HG02870 (cell line): ENCODE data around the gene LAIR1.
"Not testable (repeated sequence)": the region's sequence is repeated elsewhere in the genome, so short reads cannot be mapped to it uniquely, and the experiment has no call there.

Experiments used
- ATAC-seq: cut with Tn5 transposase; IDR thresholded peaks from one replicate; pipeline ENCODE4 v1.9.1; 2021; ENCODE audit warnings: mild to moderate bottlenecking, moderate library complexity; ENCODE audit not compliant: unreplicated experiment

LAIR1 gene

GRCh38 chr19:54343868-54344267, 20.9 kb downstream of the LAIR1 start:
- ATAC-seq: no peak

DNA sequence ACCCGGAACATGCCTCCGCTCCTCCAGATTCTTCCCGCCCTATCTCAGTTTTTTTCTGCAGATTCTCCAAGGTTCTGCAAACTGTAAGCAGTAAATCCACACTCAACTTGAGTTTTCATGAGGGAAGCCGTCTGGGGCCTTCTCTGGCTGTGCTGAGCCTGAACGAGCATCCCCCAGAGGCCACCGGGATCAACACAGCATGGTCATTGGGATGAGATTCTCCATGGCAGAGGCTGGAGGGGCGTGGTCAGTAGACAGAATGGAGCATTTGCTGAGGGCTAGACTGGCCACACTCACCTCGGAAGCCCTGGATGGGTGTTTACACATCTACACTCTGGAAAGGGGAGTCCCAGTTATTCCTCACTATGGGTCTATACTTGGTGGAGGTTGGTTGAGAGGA, 23.4 kb downstream of the LAIR1 start:
- no peak for ATAC-seq

GRCh38 chr19:54339646-54340358, 24.9 kb downstream of the LAIR1 start:
- no peak for ATAC-seq

GRCh38 chr19:54338521-54338920, 26.2 kb downstream of the LAIR1 start:
- ATAC-seq: no peak

GRCh38 chr19:54337858-54338230, 26.9 kb downstream of the LAIR1 start:
- ATAC-seq: no peak

DNA sequence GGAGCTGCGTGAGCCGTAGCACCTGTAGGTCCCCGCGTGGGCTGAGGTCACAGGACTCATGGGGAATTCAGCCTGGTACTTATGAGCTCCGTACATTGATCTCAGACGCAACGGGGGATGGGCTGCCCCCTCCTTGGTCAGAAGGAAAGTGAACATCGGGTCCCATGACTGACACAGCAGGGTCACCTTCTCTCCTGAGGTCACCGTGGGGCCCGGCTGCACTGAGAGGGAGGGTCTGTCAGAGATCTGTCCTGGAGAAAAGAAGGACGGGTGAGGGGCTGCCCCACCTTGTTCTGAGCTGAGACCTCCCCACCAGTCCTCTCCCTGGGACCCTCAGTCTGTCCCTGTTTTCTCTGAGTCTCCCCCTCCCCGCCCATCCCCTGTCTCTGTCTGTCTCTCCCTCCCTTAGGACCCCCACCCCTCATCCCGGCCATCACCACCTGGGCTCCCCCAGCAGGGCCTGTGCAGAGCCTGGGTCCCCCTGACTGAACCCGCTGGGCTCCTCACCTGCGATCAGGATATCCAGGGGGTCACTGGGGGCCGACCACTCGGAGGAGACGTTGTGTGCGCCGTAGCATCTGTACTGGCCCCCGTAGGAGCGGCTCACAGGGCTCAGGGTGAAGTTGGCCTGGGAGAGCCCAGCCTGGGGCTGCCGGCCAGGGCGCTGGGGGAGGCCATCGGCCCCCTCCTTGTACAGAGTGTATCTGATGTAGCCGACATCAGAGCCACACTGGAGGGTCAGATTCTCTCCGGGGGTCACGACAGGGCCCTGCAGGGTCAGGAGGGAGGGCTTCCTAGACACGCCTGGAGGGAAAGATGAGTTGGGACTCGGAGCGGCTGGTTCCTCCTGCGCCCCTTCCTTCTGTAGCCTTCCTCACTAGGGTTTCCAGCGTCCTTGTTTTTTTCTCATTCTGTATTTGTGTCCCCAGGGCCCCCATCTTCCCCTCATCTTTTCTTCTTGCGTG, 27.6 kb downstream of the LAIR1 start:
- ATAC-seq: no peak

DNA sequence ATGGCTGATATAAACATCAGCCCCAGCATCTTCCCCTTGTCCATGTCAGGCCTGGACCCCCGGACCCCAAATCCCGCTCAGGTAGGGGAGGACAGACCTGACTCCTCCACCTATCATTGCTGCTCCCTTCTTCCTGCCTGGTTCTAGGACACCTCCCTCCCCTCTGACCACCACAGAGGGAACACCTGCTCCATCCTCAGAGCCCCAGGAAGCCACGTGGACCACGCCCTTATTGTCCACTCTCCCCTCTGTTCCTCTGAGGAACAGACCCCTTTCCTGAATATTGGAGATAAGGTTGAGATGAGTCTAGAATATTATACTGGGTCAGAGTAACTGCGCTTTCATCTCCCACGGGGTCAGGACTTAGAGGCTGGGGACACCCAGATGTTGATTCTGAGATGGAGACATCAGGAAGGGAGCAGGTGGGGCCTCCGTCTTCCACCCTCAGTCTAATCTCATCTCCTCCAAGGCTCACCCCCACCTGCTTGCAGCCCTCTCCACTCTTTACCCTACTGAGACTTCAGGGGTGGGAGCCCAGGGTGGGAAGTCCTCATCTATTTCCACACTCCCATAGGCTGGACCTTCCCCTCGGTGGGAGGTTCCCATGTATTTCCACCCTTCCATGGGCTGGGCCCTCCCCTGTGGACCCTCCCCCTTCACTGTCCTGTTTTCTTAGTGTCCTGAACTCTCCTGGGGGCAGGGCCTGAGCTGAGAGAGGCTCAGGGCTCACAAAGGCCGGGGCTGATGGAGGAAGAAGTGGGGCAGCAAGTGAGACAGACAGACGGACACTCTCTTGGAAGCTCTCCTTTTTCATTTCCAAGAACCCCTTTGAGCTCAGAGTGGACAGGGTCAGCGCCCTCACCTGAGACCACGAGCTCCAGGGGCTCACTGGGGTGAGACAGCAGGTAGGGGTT, 28.5 kb downstream of the LAIR1 start:
- no peak for ATAC-seq

DNA sequence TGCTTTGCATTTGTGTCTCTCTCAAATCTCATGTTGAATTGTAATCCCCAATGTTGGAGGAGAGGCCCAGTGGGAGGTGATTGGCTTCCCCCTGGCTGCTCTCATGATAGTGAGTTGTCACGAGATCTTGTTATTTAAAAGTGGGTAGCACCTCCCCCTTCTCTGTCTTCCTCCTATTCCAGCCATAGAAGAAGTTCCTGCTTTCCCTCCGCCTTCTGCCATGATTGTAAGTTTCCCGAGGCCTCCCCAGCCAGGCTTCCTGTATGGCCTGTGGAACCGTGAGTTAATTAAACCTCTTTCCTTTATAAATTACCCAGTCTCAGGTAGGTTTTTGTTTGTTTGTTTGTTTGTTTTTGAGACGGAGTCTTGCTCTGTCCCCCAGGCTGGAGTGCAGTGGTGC, 29.6 kb downstream of the LAIR1 start:
- no peak for ATAC-seq

GRCh38 chr19:54333586-54334298, 31.0 kb downstream of the LAIR1 start:
- ATAC-seq: no peak

DNA sequence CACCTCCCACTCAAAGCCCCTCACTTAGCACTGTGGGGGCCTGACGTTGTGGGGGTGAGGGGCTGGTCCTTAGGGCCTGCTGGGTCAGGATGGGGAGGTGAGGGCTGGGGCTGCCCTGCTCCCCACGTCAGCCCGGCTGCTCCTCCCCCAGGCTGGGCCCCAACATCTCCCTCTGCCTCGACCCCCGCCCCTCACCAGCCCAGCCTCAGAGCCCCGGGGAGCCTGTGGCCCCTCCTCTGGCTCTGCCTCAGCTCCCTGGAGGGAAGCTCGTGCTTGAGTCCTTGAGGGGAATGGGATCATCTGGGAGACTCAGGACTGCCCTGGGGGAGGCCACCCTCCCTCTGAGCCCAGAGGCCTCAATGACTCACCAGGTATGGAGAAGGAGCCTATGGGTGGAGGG, 32.6 kb downstream of the LAIR1 start:
- ATAC-seq: no peak

- ATAC-seq: no peak
Measured at GRCh38 chr19:54331626-54332025, 33.1 kb downstream of the LAIR1 start.

DNA sequence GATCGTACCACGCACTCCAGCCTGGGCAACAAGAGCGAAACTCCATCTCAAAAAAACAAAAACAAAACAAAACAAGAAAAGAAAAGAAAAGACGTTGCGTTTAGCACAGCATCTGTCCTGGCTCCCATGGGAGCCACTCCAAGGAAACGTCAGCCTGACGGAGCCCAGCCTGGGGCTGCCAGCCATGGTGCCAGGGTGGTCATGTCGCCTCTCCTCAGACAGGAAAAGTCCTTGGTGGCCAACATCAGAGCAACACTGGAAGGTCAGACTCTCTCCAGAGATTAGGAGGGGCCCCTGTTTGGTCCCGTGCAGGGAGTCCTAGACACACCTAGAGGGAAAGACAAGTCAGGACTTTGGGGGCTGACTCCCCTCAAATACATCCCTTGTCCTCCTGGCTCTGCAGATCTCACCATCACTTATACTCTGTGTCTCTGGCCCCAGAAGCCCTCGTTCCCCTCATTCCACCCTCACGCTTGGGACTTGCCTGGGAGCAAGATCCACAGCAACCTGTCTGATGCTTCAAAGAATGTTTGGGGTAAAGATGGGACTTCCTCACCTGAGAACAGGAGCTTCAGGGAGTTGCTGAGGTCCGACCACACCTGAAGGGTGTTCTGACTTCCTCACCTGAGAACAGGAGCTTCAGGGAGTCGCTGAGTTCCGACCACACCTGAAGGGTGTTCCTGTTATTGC, 35.1 kb downstream of the LAIR1 start:
- ATAC-seq: no peak

DNA sequence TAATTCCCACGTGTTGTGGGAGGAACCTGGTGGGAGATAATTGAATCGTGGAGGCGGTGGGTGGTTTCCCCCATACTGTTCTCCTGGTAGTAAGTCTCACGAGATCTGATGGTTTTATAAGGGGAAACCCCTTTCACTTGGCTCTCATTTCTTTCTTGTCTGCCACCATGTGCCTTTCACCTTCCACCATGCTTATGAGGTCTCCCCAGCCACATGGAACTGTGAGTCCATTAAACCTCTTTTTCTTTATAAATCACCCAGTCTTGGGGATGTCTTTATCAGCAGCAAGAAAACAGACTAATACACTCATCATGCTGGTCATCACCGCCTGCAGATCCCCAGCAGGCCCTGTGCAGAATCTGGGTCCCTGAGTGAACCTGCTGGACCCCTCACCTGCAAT, 36.0 kb downstream of the LAIR1 start:
- ATAC-seq: not testable (repeated sequence)

DNA sequence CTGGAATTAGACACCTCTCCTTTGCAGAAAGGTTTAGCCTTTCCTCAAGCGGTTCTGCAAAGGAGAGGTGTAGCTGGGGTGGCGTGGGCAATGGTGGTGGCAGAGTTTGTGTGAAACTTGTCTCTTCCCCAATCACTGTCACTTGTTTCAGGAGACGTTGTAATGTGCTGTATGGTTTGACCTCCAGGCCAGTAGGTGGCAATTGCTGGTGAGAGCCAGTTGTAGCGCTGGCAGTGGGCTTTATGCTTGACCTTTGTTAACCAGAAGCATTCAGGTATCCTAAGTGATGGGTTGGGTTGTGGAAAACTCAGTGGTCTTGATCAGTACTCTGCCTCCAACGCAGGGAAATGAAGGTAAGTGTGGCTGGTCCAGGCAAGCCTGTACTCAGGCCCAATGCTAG, 39.1 kb downstream of the LAIR1 start:
- ATAC-seq: no peak

DNA sequence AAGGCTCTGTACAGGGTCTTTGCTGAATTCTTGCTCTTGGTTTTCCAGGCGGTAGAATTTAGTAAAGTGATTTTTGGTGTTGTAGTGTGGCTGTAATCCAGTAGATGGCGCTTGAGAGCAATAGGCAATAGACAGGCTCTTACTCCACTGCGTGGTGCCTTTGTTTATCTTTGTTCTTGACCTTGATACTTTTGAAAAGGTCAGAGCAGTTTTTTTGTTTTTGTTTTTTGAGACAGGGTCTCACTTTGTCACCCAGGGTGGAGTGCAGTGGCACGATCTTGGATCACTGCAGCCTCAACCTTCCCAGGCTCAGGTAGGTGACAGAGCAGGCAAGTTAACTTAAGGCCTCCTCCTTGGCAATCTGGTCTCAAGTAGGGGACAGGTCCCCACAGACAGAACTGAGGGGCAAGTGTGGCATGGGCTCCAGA, 39.5 kb downstream of the LAIR1 start:
- ATAC-seq: no peak

- ATAC-seq: no peak
Measured at GRCh38 chr19:54324071-54324470, 40.7 kb downstream of the LAIR1 start.

DNA sequence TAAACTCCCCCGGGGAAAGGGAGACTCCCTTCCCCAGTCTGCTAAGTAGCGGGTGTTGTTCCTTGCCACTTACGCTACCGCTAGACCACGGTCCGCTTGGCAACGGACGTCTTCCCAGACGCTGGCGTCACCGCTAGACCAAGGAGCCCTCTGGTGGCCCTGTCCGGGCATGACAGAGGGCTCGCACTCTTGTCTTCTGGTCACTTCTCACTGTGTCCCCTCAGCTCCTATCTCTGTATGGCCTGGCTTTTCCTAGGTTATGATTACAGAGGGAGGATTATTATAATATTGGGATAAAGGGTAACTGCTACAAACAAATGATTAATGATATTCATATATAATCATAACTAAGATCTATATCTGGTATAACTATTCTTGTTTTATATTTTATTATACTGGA, 41.8 kb downstream of the LAIR1 start:
- not testable (repeated sequence) for ATAC-seq

DNA sequence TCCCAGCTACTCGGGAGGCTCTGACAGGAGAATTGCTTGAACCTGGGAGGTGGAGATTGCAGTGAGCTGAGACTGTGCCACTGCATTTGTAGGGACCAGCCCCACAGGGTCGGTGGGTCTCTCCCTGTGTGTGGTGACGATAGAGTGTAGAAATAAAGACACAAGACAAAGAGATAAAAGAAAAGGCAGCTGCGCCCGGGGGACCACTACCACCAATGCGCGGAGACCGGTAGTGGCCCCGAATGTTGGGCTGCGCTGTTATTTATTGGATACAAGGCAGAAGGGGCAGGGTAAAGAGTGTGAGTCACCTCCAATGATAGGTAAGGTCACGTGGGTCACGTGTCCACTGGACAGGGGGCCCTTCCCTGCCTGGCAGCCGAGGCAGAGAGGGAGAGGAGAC, 42.4 kb downstream of the LAIR1 start:
- not testable (repeated sequence) for ATAC-seq

DNA sequence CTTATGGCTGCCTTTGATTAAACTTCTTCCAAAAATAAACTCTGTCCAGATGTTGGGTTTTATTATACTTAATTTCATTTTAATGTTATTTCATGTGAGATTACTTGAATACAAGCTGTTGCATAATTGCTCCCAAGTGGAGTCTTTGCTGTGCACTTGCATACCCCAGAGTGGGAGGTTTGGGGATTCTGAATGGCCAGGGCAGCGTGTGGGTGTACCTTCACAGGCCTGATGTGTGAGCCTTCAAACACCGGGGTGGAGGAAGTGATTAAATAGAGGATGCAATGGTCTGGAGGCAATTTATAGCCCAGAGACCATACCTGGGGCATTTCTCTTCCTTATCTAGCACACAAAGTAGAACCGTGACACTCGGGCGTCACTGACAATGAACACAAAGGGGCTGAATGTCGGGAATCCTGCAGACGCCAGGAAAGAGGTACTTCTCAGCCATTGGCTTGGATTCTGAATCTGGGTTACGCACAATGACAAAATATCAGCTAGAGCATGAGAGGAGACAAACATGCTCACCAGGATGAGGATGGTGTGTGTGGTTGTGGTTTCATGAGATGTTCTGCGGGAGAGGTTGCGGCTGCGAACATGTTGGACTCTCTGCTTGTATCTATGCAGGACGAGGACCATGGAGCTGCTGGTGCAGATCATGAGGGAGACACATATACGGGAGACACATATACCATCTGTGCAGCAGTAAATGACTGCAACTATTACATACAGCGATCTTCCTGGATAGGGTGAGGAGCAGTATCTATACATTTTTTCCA, 44.6 kb downstream of the LAIR1 start:
- ATAC-seq: no peak
